ENCODE data around the gene SH3PXD2B. TPM values are rescaled to one million over a fixed set of nuclear protein-coding genes. Genes with fewer than 3 reads are reported as not detected.

Gene SH3PXD2B
- total and polyA plus RNA-seq, 2 donors (not counting 1 experiment from before 2014, with no cell fraction given): 12.6 to 21.1 TPM

GRCh38 chr5:172459783-172460165 is 5.4 kb upstream of the SH3PXD2B start:
- Histone ChIP-seq H3K36me3 (ENCODE audit: control insufficient read depth, insufficient read depth, low read length) (no peaks in the 10 kb centered on the region), H3K27ac (ENCODE audit: insufficient read depth, low read length) (no peak overlapping the region), H3K9ac (ENCODE audit: insufficient read depth, low read length) (no peak overlapping the region), H3K79me2 (ENCODE audit: control insufficient read depth, insufficient read depth, low read length) (no peaks in the 10 kb centered on the region), H3K9me3 (ENCODE audit: control insufficient read depth, insufficient read depth, low read depth, low read length) (no peaks in the 10 kb centered on the region), H2AFZ (ENCODE audit: low read length) (no peak overlapping the region), H3K4me3 (replicated peaks in 1 of 4; ENCODE audit: control extremely low read depth in 1 of 4, insufficient read depth in 1 of 4, low read depth in 3 of 4, low read length in 4 of 4) (no peak overlapping the region), H3K4me2 (ENCODE audit: extremely low read depth, insufficient read depth, low read length) (no peak overlapping the region), H3K4me1 (ENCODE audit: control insufficient read depth, extremely low read depth, insufficient read depth, low read length) (peaks cover 14% of the 10 kb centered on the region), H4K20me1 (ENCODE audit: control insufficient read depth, extremely low read depth, insufficient read depth, low read length) (no peaks in the 10 kb centered on the region), H3K27me3 (ENCODE audit: control insufficient read depth, insufficient read depth, low read length) (no peaks in the 10 kb centered on the region)
- DNase-seq (ENCODE audit: low read depth in 2 of 2): no peak
- TF ChIP-seq, protein P1, sequence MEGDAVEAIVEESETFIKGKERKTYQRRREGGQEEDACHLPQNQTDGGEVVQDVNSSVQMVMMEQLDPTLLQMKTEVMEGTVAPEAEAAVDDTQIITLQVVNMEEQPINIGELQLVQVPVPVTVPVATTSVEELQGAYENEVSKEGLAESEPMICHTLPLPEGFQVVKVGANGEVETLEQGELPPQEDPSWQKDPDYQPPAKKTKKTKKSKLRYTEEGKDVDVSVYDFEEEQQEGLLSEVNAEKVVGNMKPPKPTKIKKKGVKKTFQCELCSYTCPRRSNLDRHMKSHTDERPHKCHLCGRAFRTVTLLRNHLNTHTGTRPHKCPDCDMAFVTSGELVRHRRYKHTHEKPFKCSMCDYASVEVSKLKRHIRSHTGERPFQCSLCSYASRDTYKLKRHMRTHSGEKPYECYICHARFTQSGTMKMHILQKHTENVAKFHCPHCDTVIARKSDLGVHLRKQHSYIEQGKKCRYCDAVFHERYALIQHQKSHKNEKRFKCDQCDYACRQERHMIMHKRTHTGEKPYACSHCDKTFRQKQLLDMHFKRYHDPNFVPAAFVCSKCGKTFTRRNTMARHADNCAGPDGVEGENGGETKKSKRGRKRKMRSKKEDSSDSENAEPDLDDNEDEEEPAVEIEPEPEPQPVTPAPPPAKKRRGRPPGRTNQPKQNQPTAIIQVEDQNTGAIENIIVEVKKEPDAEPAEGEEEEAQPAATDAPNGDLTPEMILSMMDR (conservative IDR thresholded peaks at IDR 0.05 in 1 of 2, IDR thresholded peaks at IDR 0.05 in 1 of 2; ENCODE audit: low read depth in 1 of 2, low read length in 2 of 2): no peak
- no peak for TF ChIP-seq EZH2 (IDR thresholded peaks at IDR 0.05; ENCODE audit: low read length, missing control alignments)

DNA sequence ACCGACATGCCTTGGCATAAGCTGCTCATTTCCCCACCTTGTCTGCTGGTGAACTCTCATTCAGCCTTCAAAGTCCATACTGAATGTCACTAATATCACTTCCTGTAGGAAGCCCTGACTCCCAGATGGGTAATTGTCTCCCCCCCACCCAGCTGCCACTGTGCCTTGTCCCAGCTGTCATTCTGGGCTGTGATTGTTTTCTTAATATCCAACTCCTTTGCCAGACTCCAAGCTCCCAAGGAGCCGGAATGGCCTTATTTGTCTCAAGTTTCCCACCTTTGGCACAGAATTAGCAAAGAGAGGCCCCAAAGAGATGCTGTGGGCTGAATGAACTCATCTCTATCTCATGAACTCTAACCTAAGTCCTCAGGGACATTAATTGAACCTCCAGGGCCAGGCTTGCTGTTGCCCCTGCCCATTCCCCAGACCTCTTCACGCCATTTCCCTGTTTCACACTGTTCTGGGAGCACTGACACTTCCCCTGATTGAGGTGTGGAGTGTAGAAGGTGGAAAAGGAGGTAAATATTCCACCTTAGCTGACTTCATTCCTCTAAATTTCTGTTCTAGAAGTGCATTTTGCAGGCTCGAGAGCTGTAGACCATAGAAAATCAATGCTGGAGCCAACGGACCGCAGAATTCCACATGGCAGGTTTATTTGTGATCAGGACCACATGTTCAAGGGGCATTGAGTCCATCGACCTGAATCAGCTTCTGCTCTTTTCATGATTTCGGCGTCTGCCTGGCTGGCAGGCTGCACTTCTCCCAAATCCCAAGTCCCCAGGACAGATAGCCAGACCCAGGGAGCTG is 4.9 kb upstream of the SH3PXD2B start:
- Histone ChIP-seq H3K27ac (ENCODE audit: insufficient read depth, low read length) (no peak overlapping the region), H3K4me2 (ENCODE audit: extremely low read depth, insufficient read depth, low read length) (no peak overlapping the region), H3K27me3 (ENCODE audit: control insufficient read depth, insufficient read depth, low read length) (no peaks in the 10 kb centered on the region), H3K4me3 (replicated peaks in 1 of 4; ENCODE audit: control extremely low read depth in 1 of 4, insufficient read depth in 1 of 4, low read depth in 3 of 4, low read length in 4 of 4) (no peak overlapping the region), H3K9ac (ENCODE audit: insufficient read depth, low read length) (no peak overlapping the region), H2AFZ (ENCODE audit: low read length) (no peak overlapping the region), H4K20me1 (ENCODE audit: control insufficient read depth, extremely low read depth, insufficient read depth, low read length) (no peaks in the 10 kb centered on the region), H3K9me3 (ENCODE audit: control insufficient read depth, insufficient read depth, low read depth, low read length) (no peaks in the 10 kb centered on the region), H3K79me2 (ENCODE audit: control insufficient read depth, insufficient read depth, low read length) (no peaks in the 10 kb centered on the region), H3K36me3 (ENCODE audit: control insufficient read depth, insufficient read depth, low read length) (no peaks in the 10 kb centered on the region), H3K4me1 (ENCODE audit: control insufficient read depth, extremely low read depth, insufficient read depth, low read length) (peaks cover 16% of the 10 kb centered on the region)
- TF ChIP-seq EZH2 (IDR thresholded peaks at IDR 0.05; ENCODE audit: low read length, missing control alignments): no peak
- TF ChIP-seq, protein P1 (conservative IDR thresholded peaks at IDR 0.05 in 1 of 2, IDR thresholded peaks at IDR 0.05 in 1 of 2; ENCODE audit: low read depth in 1 of 2, low read length in 2 of 2): no peak
- DNase-seq (ENCODE audit: low read depth in 2 of 2): no peak

GRCh38 chr5:172456076-172456722 is 1.9 kb upstream of the SH3PXD2B start:
- Histone ChIP-seq H3K4me3 (replicated peaks in 1 of 4; ENCODE audit: control extremely low read depth in 1 of 4, insufficient read depth in 1 of 4, low read depth in 3 of 4, low read length in 4 of 4) (no peak overlapping the region), H3K9ac (ENCODE audit: insufficient read depth, low read length) (no peak overlapping the region), H3K4me2 (ENCODE audit: extremely low read depth, insufficient read depth, low read length) (no peak overlapping the region), H3K79me2 (ENCODE audit: control insufficient read depth, insufficient read depth, low read length) (peaks cover 10% of the 10 kb centered on the region), H4K20me1 (ENCODE audit: control insufficient read depth, extremely low read depth, insufficient read depth, low read length) (no peaks in the 10 kb centered on the region), H3K27me3 (ENCODE audit: control insufficient read depth, insufficient read depth, low read length) (no peaks in the 10 kb centered on the region), H3K9me3 (ENCODE audit: control insufficient read depth, insufficient read depth, low read depth, low read length) (no peaks in the 10 kb centered on the region), H3K36me3 (ENCODE audit: control insufficient read depth, insufficient read depth, low read length) (no peaks in the 10 kb centered on the region), H2AFZ (ENCODE audit: low read length) (peak overlapping the region; percentile 55), H3K4me1 (ENCODE audit: control insufficient read depth, extremely low read depth, insufficient read depth, low read length) (peaks cover 26% of the 10 kb centered on the region), H3K27ac (ENCODE audit: insufficient read depth, low read length) (no peak overlapping the region)
- no peak for DNase-seq (ENCODE audit: low read depth in 2 of 2)
- TF ChIP-seq EZH2 (IDR thresholded peaks at IDR 0.05; ENCODE audit: low read length, missing control alignments): no peak
- TF ChIP-seq, protein P1 (conservative IDR thresholded peaks at IDR 0.05 in 1 of 2, IDR thresholded peaks at IDR 0.05 in 1 of 2; ENCODE audit: low read depth in 1 of 2, low read length in 2 of 2): no peak
